ENCODE data around the gene HAUS7.

The HAUS7 gene

GRCh38 chrX:153476666-153477363 is 6.4 kb upstream of the HAUS7 start:
- no peak for DNase-seq (ENCODE audit: low read depth in 2 of 2)

- no peak for DNase-seq (ENCODE audit: low read depth in 2 of 2)
Observed at GRCh38 chrX:153475751-153476281, 5.4 kb upstream of the HAUS7 start.

GRCh38 chrX:153475271-153475670 is 4.9 kb upstream of the HAUS7 start:
- no peak for DNase-seq (ENCODE audit: low read depth in 2 of 2)

- peak; percentile 18 to 54 for DNase-seq (ENCODE audit: low read depth in 2 of 2)
Observed at GRCh38 chrX:153474718-153475117, 4.3 kb upstream of the HAUS7 start.

- DNase-seq (ENCODE audit: low read depth in 2 of 2), result no peak
Observed at GRCh38 chrX:153474266-153474665, 3.9 kb upstream of the HAUS7 start.

- DNase-seq (ENCODE audit: low read depth in 2 of 2), result no peak
Observed at GRCh38 chrX:153473126-153473525, 2.8 kb upstream of the HAUS7 start.

- DNase-seq (ENCODE audit: low read depth in 2 of 2), result no peak
Observed at GRCh38 chrX:153471663-153472280, 1.4 kb upstream of the HAUS7 start.

- no peak for DNase-seq (ENCODE audit: low read depth in 2 of 2)
Observed at GRCh38 chrX:153469811-153470410, 465 bp downstream of the HAUS7 start.

- DNase-seq (ENCODE audit: low read depth in 2 of 2), result no peak
Observed at GRCh38 chrX:153468008-153468580, 2.3 kb downstream of the HAUS7 start.

- no peak for DNase-seq (ENCODE audit: low read depth in 2 of 2)
Observed at GRCh38 chrX:153465691-153466380, 4.5 kb downstream of the HAUS7 start.

- DNase-seq (ENCODE audit: low read depth in 2 of 2), result no peak
Observed at GRCh38 chrX:153464116-153464515, 6.3 kb downstream of the HAUS7 start.

GRCh38 chrX:153463556-153463955 is 6.8 kb downstream of the HAUS7 start:
- no peak for DNase-seq (ENCODE audit: low read depth in 2 of 2)

GRCh38 chrX:153463031-153463430 is 7.3 kb downstream of the HAUS7 start:
- DNase-seq (ENCODE audit: low read depth in 2 of 2), result no peak

GRCh38 chrX:153462291-153462690 is 8.1 kb downstream of the HAUS7 start:
- no peak for DNase-seq (ENCODE audit: low read depth in 2 of 2)

GRCh38 chrX:153460826-153461225 is 9.6 kb downstream of the HAUS7 start:
- DNase-seq (ENCODE audit: low read depth in 2 of 2), result peak in 1 of 2 donors; percentile 4

- DNase-seq (ENCODE audit: low read depth in 2 of 2), result no peak
Observed at GRCh38 chrX:153459986-153460385, 10.4 kb downstream of the HAUS7 start.

GRCh38 chrX:153458476-153458875 is 11.9 kb downstream of the HAUS7 start:
- DNase-seq (ENCODE audit: low read depth in 2 of 2), result no peak

GRCh38 chrX:153457827-153458466 is 12.4 kb downstream of the HAUS7 start:
- no peak for DNase-seq (ENCODE audit: low read depth in 2 of 2)

GRCh38 chrX:153457136-153457825 is 13.1 kb downstream of the HAUS7 start:
- DNase-seq (ENCODE audit: low read depth in 2 of 2), result no peak

GRCh38 chrX:153456704-153457103 is 13.7 kb downstream of the HAUS7 start:
- DNase-seq (ENCODE audit: low read depth in 2 of 2), result no peak

GRCh38 chrX:153456161-153456560 is 14.2 kb downstream of the HAUS7 start:
- no peak for DNase-seq (ENCODE audit: low read depth in 2 of 2)

Measured in stimulated activated CD8-positive, alpha-beta memory T cell treated with anti-CD3 and anti-CD28 coated beads, Interleukin-7, amount 100 ng/mL, for 4 hours (primary cell).